ENCODE results near the gene PRRT2.
A peak's percentile ranks its signal among the peaks of the same experiment; 100 is the strongest.

The PRRT2 gene

DNA sequence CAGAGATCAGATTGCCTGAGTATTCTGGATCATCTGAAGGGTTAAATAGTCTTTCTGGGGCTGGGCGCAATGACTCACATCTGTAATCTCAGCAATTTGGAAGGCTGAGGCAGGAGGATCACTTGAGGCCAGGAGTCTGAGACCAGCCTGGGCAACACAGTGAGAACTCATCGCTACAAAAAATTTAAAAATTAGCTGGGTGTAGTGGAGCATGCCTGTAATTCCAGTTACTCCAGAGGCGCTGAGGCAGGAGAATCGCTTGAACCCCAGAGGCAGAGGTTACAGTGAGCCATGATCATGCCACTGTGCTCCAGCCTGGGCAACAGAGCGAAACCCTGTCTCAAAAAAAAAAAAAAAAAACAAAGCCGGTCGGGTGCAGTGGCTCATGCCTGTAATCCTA, 23.9 kb downstream of the PRRT2 start:
- no peak for DNase-seq (ENCODE audit: low spot score)

DNA sequence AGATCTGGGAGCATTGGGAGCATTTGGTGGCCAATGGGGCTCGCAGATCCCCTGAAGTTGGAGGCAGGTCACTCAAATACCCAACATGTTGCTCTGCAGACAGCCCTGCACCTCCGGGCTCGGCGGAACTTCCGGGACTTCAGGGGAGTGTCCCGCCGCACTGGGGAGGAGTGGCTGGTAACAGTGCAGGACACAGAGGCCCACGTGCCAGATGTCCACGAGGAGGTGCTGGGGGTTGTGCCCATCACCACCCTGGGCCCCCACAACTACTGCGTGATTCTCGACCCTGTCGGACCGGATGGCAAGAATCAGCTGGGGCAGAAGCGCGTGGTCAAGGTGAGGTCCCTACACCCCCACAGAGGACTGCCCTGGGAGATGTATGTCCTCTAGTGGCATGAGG, 24.6 kb downstream of the PRRT2 start:
- no peak for DNase-seq (ENCODE audit: low spot score)

DNA sequence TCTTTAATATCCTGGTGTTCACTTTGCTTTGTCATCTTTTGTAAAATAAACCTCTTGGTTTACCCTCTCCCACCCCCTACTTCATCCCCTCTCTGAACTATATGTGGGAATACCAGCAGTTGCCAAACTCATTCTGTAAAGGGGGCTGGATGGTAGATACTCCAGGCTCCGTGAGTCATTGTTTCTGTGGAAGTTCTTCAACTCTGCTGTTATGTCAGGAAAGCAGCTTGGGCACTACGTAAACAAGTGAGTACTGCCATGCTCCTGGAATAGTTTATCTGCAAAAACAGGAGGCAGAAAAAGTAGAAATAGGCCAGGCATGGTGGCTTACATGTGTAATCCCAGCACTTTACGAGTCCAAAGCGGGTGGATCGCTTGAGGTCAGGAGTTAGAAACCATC, 25.8 kb downstream of the PRRT2 start:
- no peak for DNase-seq (ENCODE audit: low spot score)

DNA sequence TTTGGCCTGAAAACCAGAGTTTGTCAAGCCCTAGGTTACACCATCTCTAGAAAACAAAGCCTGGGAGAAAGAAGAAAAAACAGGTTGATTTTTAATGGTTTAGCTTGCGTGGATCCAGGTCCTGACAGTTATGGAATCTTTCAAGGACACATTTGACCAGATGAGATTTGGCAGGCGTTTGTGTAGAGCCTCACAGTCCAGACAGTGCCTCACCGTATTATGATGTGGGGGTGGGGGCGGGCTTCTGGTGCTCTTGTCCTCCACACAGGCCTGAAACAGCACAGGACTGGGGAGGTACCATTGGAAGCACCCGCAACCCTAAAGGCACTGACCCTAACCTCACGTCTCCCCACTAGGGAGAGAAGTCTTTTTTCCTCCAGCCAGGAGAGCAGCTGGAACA, 27.8 kb downstream of the PRRT2 start:
- DNase-seq (ENCODE audit: low spot score), result no peak

DNA sequence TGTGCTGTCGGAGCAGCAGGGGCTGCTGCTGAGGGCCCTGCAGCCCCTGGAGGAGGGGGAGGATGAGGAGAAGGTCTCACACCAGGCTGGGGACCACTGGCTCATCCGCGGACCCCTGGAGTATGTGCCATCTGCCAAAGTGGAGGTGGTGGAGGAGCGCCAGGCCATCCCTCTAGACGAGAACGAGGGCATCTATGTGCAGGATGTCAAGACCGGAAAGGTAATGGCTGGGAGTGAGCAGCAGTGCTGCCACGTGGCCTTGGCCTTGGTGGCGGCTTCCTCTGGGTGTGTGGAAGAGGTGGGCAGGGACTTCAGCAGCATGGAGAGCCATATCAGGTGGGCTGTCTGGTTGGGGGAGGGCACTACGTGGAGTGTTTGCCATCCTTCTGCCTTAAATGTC, 28.2 kb downstream of the PRRT2 start:
- DNase-seq (ENCODE audit: low spot score), result no peak

DNA sequence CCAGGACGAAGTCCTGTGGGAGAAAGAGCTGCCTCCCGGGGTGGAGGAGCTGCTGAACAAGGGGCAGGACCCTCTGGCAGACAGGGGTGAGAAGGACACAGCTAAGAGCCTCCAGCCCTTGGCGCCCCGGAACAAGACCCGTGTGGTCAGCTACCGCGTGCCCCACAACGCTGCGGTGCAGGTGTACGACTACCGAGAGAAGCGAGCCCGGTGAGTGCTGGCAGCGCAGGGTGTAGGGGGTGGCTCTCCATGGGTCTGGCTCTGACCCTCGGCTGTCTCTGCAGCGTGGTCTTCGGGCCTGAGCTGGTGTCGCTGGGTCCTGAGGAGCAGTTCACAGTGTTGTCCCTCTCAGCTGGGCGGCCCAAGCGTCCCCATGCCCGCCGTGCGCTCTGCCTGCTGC, 29.6 kb downstream of the PRRT2 start:
- no peak for DNase-seq (ENCODE audit: low spot score)

DNA sequence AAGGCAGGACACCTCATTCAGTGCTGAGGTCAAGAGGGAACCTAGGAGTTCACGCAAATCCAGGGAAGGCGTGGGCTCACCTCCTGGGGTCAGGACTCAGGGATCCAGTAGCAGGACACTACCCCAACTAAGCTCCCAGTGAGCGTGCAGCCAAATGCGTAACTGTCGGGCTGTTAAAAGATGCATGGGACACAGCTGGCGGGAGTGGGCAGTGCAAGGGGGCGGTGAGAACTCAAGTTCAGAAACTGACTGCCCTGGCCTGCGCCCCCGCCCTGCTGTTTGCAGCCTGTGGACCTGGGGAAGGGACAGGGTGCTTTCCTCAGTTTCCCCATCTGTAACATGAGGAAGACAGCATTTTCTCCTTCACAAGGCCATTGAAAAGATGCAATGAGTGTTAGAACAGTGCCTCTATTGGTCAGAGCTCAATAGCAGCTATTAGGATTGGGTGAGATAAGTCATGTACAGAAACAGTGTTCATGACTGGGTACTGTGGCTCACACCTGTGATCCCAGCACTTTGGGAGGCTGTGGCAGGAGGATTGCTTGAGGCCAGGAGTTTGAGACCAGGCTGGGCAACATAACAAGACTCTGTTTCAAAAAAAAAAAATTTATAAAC, 30.8 kb downstream of the PRRT2 start:
- no peak for DNase-seq (ENCODE audit: low spot score)

DNA sequence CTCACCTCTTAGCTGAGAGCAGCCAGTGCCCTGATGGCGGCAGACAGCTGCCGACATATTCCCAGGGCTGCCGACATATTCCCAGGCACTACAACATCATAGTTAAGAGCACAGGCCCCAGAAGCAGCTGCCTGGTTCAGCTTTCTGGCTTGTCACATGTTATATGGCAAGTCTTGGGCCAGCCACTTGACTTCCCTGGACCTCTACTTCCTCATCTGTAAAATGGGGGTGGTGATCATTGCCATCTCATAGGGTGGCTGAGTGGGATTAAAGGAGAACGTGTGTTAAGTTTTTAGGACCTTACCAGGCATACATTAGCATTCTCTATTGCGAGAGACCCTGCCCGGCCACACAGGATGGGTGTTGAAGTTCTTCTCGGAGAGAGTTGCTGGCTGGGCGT, 31.9 kb downstream of the PRRT2 start:
- DNase-seq (ENCODE audit: low spot score), result no peak

DNA sequence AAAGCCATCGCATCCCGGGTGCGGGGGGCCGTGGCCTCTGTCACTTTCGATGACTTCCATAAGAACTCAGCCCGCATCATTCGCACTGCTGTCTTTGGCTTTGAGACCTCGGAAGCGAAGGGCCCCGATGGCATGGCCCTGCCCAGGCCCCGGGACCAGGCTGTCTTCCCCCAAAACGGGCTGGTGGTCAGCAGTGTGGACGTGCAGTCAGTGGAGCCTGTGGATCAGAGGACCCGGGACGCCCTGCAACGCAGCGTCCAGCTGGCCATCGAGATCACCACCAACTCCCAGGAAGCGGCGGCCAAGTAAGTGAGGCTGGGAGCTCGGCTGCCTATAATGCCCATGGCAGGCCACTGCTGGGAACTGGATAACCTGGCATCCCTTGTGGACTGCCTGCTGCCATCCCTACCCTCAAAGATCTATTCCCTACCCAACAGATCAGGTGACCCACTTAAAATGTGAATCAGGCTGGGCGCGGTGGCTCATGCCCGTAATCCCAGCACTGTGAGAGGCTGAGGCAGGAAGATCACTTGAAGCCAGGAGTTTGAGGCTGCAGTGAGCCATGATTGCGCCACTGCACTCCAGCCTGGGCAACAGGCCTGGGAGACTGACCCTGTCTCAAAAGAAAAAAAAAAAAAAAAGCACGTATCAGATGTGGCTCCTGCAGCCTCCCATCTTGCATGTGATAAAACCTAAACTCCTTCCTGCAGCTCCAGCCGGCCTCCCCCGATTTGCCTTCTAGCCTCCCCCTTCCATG, 32.8 kb downstream of the PRRT2 start:
- DNase-seq (ENCODE audit: low spot score), result peak; percentile 57

DNA sequence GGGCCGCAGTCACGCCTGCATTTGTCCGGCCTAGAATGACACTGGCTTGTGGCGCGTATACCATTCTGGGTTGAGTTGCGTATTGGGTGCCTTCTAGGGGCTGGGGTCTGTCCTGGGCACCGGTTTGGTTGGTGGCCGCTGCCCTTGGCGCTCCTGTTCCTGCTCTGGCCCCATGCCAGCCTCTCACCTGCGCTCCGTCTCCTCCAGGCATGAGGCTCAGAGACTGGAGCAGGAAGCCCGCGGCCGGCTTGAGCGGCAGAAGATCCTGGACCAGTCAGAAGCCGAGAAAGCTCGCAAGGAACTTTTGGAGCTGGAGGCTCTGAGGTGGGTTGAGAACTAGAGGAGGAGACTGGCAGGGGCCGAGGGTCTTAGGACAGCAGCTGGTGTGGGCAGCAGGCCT, 33.7 kb downstream of the PRRT2 start:
- DNase-seq (ENCODE audit: low spot score), result no peak

DNA sequence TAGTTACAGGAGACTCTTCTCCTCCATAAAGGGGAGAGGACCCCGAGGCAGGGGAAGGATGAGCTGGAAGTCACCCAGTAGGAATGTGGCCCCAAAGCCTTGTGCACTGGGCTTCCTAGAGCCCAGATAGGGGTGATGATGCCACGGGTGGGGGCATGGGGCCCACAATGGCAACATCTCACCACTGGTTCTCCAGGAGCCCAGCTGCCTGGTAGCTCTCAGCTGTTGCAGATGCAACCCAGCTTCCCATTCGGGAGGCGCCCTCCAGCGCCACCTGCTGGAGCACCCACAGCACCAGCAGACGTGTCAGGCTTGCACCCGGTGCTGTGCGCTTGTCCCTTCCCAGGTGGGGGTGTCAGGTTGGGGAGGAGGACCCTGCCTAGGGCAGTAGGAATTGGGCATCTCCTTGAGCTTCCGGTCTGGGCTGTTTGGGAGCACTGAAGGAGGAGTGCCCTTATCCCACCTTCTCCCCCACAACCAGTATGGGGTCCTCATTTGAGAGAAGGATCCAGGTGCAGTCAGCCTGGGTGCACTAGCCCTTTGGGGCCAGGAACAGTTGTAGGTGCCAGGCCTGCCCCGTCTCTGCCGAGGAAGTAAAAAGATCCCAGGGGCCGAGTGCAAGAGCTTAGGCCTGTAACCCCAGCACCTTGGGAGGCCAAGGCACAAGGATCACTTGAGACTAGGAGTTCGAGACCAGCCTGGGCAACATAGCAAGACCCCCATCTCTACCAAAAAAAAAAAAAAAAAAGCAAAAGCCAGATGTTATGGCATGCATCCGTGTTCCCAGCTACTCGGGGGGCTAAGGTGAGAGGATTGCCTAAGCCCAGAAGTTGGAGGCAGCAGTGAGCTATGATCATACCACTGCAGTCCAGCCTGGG, 36.7 kb downstream of the PRRT2 start:
- DNase-seq (ENCODE audit: low spot score), result peak; percentile 58

DNA sequence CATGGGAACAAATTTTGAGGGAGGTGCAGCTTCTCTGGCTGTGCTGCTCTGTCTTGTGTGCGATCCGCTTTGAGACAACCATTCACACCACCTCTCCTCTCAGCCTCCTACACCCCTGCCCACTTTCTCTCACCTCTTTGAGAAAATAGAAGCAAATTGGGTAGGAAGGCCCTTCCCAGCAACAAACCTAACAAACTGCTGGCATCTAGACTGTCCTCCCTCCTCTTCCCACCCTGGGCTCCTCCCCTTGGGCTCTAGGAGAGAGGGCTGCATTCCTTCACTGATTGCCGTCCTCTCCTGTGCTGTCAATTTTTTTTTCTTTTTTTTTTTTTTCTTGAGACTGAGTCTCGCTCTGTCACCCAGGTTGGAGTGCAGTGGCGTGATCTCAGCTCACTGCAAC, 37.5 kb downstream of the PRRT2 start:
- DNase-seq (ENCODE audit: low spot score), result no peak

DNA sequence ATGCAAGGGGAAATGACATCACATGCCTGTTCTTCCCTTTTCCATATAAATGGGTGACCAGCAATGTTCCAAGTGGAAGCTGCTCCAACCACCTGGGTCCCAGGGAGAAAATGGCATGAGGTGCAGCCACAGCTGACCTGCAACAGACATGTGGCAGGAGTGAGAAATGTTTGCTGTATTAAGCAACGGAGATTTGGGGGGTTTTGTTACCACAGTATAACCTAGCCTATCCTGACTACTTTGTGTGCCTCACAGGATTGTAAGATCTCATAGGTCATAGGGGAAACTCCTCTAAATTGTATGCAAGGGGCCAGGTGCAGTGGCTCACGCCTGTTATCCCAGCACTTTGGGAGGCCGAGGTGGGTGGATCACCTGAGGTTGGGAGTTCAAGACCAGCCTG, 39.0 kb downstream of the PRRT2 start:
- DNase-seq (ENCODE audit: low spot score), result no peak

DNA sequence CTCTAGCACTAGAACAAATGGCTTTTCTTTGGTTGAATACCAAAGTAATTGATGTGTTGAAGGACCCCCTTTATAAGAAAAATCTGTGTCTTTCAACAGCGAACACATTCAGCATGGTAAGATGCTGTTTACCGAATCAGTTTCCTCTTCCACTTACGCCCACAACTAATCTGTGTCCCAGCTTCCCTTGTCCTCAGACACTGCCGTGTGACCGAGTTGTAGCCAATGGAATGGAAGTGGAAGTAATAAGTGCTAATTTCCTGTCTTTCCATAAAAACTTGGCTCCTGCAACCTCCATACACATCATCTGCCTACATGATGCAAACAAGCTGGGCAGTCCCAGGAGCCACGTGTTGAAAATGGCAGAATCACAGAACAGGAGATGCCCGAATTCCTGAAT, 40.7 kb downstream of the PRRT2 start:
- peak; percentile 94 for DNase-seq (ENCODE audit: low spot score)

DNA sequence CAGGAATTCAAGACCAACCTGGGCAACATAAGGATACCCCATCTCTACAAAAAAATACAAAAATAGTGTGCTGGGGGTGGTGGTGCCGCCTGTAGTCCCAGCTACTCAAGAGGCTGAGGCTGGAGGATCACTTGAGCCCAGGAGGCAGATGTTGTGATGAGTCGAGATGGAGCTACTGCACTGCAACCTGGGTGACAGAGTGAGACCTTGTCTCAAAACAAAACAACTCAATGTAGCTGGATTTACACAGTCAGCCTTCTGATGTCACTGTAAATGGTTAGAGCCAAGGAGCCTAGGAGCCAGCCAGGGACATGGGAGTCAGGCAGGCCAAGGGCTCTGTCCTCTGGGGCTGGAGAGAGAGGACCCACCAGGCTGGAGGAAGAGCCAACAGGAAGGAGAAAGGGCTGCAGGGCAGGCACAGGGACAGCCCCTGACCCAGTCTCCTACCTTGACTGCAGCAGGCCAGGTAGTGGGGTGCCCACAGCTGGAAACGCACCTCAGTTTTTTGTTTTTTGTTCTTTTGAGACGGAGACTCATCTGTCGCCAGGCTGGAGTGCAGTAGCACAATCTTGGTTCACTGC, 42.6 kb downstream of the PRRT2 start:
- DNase-seq (ENCODE audit: low spot score), result no peak

DNA sequence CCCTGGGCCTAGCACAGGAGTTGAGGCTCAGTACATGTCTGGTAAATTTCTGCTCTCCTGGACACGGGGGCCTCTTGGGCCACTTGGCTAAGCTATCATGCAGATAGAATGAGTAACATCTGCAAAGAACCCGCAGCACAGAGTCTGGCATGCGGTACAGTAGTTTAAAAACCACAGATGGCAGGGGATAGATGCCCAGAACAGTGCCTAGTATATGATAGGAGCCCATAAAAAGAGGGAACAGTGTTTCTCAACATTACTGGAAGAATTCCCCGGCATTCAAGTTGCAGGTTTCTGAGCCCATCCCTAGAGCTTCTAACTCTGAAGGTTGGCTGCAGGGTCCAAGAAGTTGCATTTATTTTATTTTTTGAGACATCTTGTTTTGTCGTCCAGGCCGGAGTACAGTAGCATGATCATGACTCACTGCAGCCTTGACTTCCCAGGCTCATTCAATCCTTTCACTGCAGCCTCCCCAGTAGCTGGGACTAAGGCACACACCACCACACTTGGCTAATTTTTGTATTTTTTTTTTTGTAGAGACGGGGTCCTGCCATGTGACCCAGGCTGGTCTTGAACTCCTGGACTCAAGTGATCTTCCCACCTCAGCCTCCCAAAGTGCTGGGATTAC, 45.3 kb downstream of the PRRT2 start:
- DNase-seq (ENCODE audit: low spot score), result no peak

DNA sequence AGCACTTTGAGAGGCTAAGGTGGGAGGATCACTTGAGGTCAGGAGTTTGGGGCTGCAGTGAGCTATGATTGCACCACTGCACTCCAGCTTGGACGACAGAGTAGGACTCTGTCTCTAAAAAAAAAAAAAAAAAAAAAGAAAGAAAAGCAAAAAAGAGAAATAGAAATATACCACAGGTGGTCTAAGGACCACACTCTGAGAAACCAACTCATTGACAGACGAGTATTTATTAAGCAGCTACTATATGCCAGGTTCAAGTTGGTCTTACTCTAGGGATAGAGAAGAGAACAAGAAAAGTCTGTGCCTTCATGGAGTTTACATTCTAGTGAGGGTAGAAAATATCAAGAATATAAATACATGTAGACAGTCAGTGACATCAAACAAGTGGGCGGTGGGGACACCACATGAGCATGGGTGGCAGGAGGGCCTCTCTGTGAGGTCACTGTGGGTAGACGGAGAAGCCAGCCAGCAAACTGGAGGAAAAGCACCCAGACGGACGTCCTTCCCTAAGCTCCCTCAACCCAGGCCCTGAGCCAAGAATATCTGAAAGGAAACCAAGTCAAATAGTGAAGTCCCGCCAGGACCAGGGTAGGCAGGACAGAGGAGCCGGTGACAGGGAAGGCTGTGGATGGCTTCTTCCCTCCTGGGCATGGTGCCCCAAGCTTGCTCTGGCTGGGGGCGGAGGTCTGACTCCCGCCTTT, 46.3 kb downstream of the PRRT2 start:
- DNase-seq (ENCODE audit: low spot score), result no peak

DNA sequence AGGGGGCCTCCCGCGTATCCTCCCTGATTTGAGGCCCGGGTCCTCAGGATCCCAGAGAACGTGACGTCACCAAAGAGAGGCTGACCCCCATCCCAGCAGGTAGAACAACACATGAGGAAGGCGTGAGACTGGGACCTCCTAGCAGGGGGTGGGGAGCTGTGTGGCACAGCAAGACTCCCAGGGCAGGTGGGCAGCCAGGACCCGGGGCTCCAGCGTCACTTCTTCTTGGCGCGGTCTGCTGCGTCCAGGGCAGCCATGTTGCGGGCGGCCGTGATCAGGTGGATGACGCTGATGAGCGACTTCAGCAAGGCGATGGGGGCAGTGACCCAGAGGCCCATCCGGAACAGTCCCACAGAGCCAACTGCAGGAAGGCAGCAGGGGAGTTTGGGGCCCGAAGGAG, 47.0 kb downstream of the PRRT2 start:
- DNase-seq (ENCODE audit: low spot score), result no peak

DNA sequence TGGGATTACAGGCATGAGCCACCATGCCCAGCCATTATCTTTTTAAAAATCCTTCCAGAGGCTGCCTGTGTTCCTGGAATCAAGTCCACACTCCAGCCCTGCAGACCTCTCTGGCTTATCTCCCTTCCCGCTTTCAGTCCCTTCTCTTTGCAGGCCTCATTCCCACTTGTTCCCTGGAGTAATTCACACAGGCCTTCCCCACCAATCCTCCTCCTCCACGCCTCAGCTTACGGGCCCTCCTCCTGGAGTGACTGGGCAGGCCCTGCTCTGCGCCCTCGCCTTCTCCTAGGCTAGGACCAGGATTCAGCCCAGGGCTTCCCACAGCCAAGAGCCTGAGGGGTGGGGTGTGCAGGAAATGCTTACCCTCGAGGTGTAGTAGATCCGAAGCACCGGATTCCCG, 48.2 kb downstream of the PRRT2 start:
- DNase-seq (ENCODE audit: low spot score), result no peak

DNA sequence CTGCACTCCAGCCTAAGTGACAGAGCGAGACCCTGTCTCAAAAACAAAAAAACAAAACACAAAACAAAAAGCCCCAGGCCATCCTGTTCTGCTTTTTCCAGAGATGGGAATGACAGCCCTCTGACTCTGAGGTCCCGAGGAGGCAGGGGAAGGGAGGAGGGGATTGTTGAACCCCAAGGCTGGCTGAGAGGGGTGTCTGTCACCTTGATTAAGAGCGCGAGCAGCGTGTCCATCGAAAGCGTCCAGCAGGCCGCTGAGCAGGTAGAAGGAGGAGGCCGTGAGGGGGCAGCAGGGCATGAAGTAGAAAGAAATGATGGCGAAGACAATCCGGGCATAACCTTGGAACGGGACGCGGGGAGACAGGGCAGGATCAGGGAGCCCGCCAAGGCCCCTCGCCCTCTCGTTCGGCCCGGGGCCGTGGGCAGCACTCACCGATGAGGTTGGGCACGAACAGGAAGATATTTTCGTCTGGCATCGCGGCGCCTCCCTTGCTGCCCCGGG, 50.4 kb downstream of the PRRT2 start:
- DNase-seq (ENCODE audit: low spot score), result peak; percentile 68

DNA sequence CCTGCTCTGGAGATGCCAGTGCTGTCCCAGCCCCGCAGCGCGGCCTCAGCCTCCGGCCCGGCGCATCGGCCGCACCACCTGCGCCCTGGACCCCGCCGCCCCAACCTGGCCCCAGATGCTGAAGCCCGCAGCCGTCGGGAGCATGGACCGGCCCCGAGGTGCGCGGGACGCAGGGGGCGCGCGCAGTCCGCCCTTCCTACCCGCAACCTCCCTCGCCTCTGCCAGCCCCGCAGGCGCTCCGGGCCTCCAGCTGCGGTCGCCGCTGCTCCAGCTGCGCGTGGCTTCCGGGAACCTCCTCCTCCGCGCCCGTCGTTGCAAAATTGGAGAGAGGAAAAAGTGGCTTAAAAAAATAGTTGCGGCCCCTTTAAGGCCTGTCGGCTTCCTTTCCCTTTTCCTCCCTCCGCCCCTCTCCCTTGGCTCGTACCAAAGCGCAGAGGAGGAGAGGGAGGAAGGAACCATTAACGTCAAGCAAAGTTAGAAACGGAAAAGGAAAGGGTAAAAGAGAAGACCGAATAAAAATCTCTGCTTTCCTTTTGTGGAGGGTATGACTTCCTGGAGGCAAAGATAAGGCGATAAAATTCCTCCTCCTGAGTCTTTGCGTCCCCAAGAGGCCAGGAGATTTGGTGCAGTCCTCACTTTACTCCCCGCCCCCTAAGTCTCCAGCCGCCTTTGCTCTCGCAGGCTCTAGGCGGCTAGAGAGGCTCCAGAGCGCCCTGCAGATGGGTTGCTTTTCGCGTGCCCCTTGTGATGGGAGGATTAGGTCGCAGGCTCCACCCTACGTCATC, 51.1 kb downstream of the PRRT2 start, which contains the start of gene CDIPT:
Gene CDIPT, minus strand, starts transcription at position 343 of the 785 bp plus-strand sequence. CDS start 369 bp downstream, outside the sequence.
- DNase-seq (ENCODE audit: low spot score), result peak; percentile 99
